Caco-2 (cell line): ENCODE measurements around the gene PELI2. TPM values are rescaled to one million over a fixed set of nuclear protein-coding genes. Genes with fewer than 3 reads are reported as not detected.
A peak's percentile ranks its signal among the peaks of the same experiment; 100 is the strongest.

ENCODE experiments used
- BruUV-seq: library from RNA; stranded (reverse); fragments of 400-500 nt; replicated peaks from 2 replicates; lab custom pipeline; 2021; lab: Mats Ljungman, UMichigan
- CTCF ChIA-PET: fragments of 300-600 bp; sonication (Branson Sonifier 250); formaldehyde crosslinking; loops from one replicate; lab custom pipeline; 2022; ENCODE audit warnings: antibody characterized with exemption; lab: Charles Lee
- POLR2A ChIA-PET: fragments of 300-600 bp; sonication (Branson Sonifier 250); formaldehyde crosslinking; loops from one replicate; lab custom pipeline; 2022; ENCODE audit warnings: antibody characterized with exemption; lab: Charles Lee
- DNase-seq, 2 experiments: peaks; one replicate each; pipeline versions ENCODE4 v3.0.0 to v3.0.0-alpha.2; 2020 to 2022
- H3K27me3 ChIP-seq: replicated peaks from 2 replicates; pipeline ENCODE4 v1.6.0; 2011; ENCODE audit warnings: low read length; ENCODE audit not compliant: control insufficient read depth, insufficient read depth
- H3K36me3 ChIP-seq: 2 replicates; pipeline ENCODE4 v1.5.1; 2011; ENCODE audit warnings: low read length; ENCODE audit not compliant: control insufficient read depth, insufficient read depth
- H3K4me1 ChIP-seq: fragments of 250-450 bp; sonication (Bioruptor Pico); 2 replicates; pipeline ENCODE4 v1.5.1; 2020; ENCODE audit warnings: mild to moderate bottlenecking
- H3K4me3 ChIP-seq: 2 replicates; pipeline ENCODE4 v1.5.1; 2011; ENCODE audit warnings: low read depth, mild to moderate bottlenecking, control low read depth, low read length
- H3K9me3 ChIP-seq: fragments of 250-450 bp; sonication (Bioruptor Pico); 2 replicates; pipeline ENCODE4 v1.5.1; 2020; ENCODE audit warnings: mild to moderate bottlenecking, moderate library complexity
- H3K27ac Mint-ChIP-seq: one replicate; pipeline ENCODE4 v1.8.0; 2022; ENCODE audit warnings: mixed read lengths; ENCODE audit not compliant: unreplicated experiment
- H3K27me3 Mint-ChIP-seq: one replicate; pipeline ENCODE4 v1.8.0; 2022; ENCODE audit warnings: mixed read lengths; ENCODE audit not compliant: insufficient read depth, unreplicated experiment
- H3K36me3 Mint-ChIP-seq: one replicate; pipeline ENCODE4 v1.8.0; 2022; ENCODE audit warnings: mild to moderate bottlenecking, mixed read lengths; ENCODE audit not compliant: insufficient read depth, unreplicated experiment
- H3K4me1 Mint-ChIP-seq: one replicate; pipeline ENCODE4 v1.8.0; 2022; ENCODE audit warnings: low read depth, mixed read lengths; ENCODE audit not compliant: unreplicated experiment
- H3K4me3 Mint-ChIP-seq: one replicate; pipeline ENCODE4 v1.8.0; 2022; ENCODE audit warnings: mild to moderate bottlenecking, moderate library complexity, mixed read lengths; ENCODE audit not compliant: unreplicated experiment
- H3K9me3 Mint-ChIP-seq: one replicate; pipeline ENCODE4 v1.8.0; 2022; ENCODE audit warnings: mixed read lengths; ENCODE audit not compliant: unreplicated experiment
- CTCF ChIP-seq, 2 experiments: fragments of 200-600 bp in 1 of 2; IDR thresholded peaks; 1 replicate in 1 of 2; 2 replicates in 1 of 2; pipeline versions ENCODE4 v1.5.1 to v1.8.0; 2011 to 2022; ENCODE audit warnings: antibody characterized with exemption in 1 of 2, control low read depth in 1 of 2, inconsistent platforms in 1 of 2, low read depth in 1 of 2, low read length in 1 of 2, mild to moderate bottlenecking in 1 of 2, moderate library complexity in 1 of 2; ENCODE audit not compliant: insufficient read depth in 1 of 2, severe bottlenecking in 1 of 2, unreplicated experiment in 1 of 2
- intact Hi-C: fragments of 100-400 bp; cut with micrococcal nuclease; formaldehyde crosslinking; loops from one replicate; pipeline ENCODE4 v1.10.0; 2022; ENCODE audit not compliant: unreplicated experiment
- total RNA-seq: library from RNA; stranded (reverse); gene quantifications from 2 replicates; pipeline ENCODE4 v1.2.3, GENCODE V29; 2022

PELI2 gene
- total RNA-seq, 1 experiment from 2014 or later, result 8.5 TPM

- no peak for DNase-seq
- Mint-ChIP-seq H3K4me1 (peaks cover 13% of the 10 kb centered on the region), H3K4me3 (no peak overlapping the region), H3K36me3 (no peaks in the 10 kb centered on the region), H3K9me3 (peaks cover 12% of the 10 kb centered on the region), H3K27me3 (no peaks in the 10 kb centered on the region), H3K27ac (no peak overlapping the region)
- Histone ChIP-seq H3K9me3 (no peaks in the 10 kb centered on the region), H3K4me1 (peaks cover 16% of the 10 kb centered on the region), H3K36me3 (no peaks in the 10 kb centered on the region), H3K27me3 (no peaks in the 10 kb centered on the region), H3K4me3 (no peak overlapping the region)
- CTCF ChIA-PET, result no interaction called here
- no peak for TF ChIP-seq CTCF (IDR thresholded peaks at IDR 0.05; ENCODE audit: insufficient read depth in 1 of 2, low read depth in 1 of 2, low read length in 1 of 2, severe bottlenecking in 1 of 2, unreplicated experiment in 1 of 2)
- intact Hi-C loops, result no loop called here
- POLR2A ChIA-PET, result no interaction called here
- BruUV-seq, result no TSS peak
Observed at GRCh38 chr14:56081139-56081538, 37.1 kb upstream of the PELI2 start.

GRCh38 chr14:56082880-56083279 lies 35.3 kb upstream of the PELI2 start:
- Mint-ChIP-seq H3K9me3 (peaks cover 12% of the 10 kb centered on the region), H3K4me3 (no peak overlapping the region)

GRCh38 chr14:56085471-56085870 lies 32.7 kb upstream of the PELI2 start:
- CTCF ChIA-PET, result no interaction called here
- no peaks in the 10 kb centered on the region for H3K36me3 Mint-ChIP-seq

More at GRCh38 chr14:56082880-56083279, 35.3 kb upstream of the PELI2 start:
- intact Hi-C loops, result no loop called here
- BruUV-seq, result no TSS peak
- peaks cover 16% of the 10 kb centered on the region for H3K4me1 ChIP-seq
- H3K27me3 Mint-ChIP-seq, result no peaks in the 10 kb centered on the region
- no peak overlapping the region for H3K27ac Mint-ChIP-seq
- no peaks in the 10 kb centered on the region for H3K36me3 Mint-ChIP-seq
- DNase-seq, result no peak
- no peaks in the 10 kb centered on the region for H3K27me3 ChIP-seq
- CTCF ChIA-PET, result no interaction called here
- no peaks in the 10 kb centered on the region for H3K36me3 ChIP-seq
- no peak for TF ChIP-seq CTCF (IDR thresholded peaks at IDR 0.05; ENCODE audit: insufficient read depth in 1 of 2, low read depth in 1 of 2, low read length in 1 of 2, severe bottlenecking in 1 of 2, unreplicated experiment in 1 of 2)
- no peaks in the 10 kb centered on the region for H3K9me3 ChIP-seq
- POLR2A ChIA-PET, result no interaction called here
- H3K4me3 ChIP-seq, result no peak overlapping the region
- peaks cover 13% of the 10 kb centered on the region for H3K4me1 Mint-ChIP-seq

More at GRCh38 chr14:56085471-56085870, 32.7 kb upstream of the PELI2 start:
- DNase-seq, result peak in 1 of 2 experiments; percentile 5
- H3K36me3 ChIP-seq, result no peaks in the 10 kb centered on the region
- H3K9me3 ChIP-seq, result no peaks in the 10 kb centered on the region
- peak in 1 of 2 experiments; percentile 10 for TF ChIP-seq CTCF (IDR thresholded peaks at IDR 0.05; ENCODE audit: insufficient read depth in 1 of 2, low read depth in 1 of 2, low read length in 1 of 2, severe bottlenecking in 1 of 2, unreplicated experiment in 1 of 2)
- Mint-ChIP-seq H3K4me1 (peaks cover 13% of the 10 kb centered on the region), H3K9me3 (peaks cover 12% of the 10 kb centered on the region), H3K27ac (no peak overlapping the region), H3K27me3 (no peaks in the 10 kb centered on the region), H3K4me3 (no peak overlapping the region)
- intact Hi-C loops, result no loop called here
- H3K4me1 ChIP-seq, result peaks cover 16% of the 10 kb centered on the region
- H3K27me3 ChIP-seq, result no peaks in the 10 kb centered on the region
- no peak overlapping the region for H3K4me3 ChIP-seq
- POLR2A ChIA-PET, result no interaction called here
- BruUV-seq, result no TSS peak
